Nephron (organoid): ENCODE data around the gene CACNA2D1.

Source experiments
- H3K27ac Mint-ChIP-seq, 3 experiments: 2 replicates each; pipeline ENCODE4 v1.8.0; 2020; ENCODE audit warnings: mixed read lengths in 3 of 3, mild to moderate bottlenecking in 2 of 3, moderate library complexity in 1 of 3
- H3K27me3 Mint-ChIP-seq: 2 replicates; pipeline ENCODE4 v1.8.0; 2021; ENCODE audit warnings: low read depth, mild to moderate bottlenecking, moderate library complexity, mixed read lengths
- H3K36me3 Mint-ChIP-seq: 2 replicates; pipeline ENCODE4 v1.8.0; 2020; ENCODE audit warnings: low read depth, mixed read lengths
- H3K4me1 Mint-ChIP-seq: 2 replicates; pipeline ENCODE4 v1.8.0; 2020; ENCODE audit warnings: mixed read lengths
- H3K4me3 Mint-ChIP-seq, 3 experiments: 2 replicates each; pipeline ENCODE4 v1.8.0; 2020; ENCODE audit warnings: mild to moderate bottlenecking in 3 of 3, mixed read lengths in 3 of 3, moderate library complexity in 2 of 3
- H3K9me3 Mint-ChIP-seq: 2 replicates; pipeline ENCODE4 v1.8.0; 2020; ENCODE audit warnings: mixed read lengths
- TF ChIP-seq, protein P1 (sequence below), 3 experiments: fragments of 200-600 bp; sonication (generic); IDR thresholded peaks; one replicate each; pipeline ENCODE4 v1.5.0; 2021; ENCODE audit warnings: antibody characterized with exemption in 3 of 3; ENCODE audit not compliant: unreplicated experiment in 3 of 3

Gene CACNA2D1

DNA sequence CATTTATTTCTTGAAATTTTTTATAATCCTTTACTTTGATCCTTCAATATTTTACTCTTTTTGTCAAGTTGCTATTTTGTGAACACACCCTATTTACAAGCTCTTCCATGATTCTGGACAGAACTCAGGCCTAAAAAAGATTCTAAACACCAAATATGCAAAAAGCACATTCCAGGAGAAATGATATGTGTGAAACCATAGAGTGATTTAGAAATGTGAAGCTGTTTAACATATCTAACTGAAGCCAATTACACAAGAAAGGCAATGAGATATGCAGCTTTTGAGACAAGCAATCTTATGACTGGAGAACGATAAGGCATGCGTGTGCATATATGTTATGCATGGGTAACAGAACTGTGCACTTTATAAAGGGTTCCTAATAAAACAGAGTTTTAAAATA lies 243.0 kb downstream of the CACNA2D1 start:
- no peaks in the 10 kb centered on the region for H3K4me1 Mint-ChIP-seq
- no peak overlapping the region for H3K27ac Mint-ChIP-seq
- H3K4me3 Mint-ChIP-seq: no peak overlapping the region
- no peaks in the 10 kb centered on the region for H3K9me3 Mint-ChIP-seq
- no peaks in the 10 kb centered on the region for H3K27me3 Mint-ChIP-seq
- peaks cover 19% of the 10 kb centered on the region for H3K36me3 Mint-ChIP-seq
- TF ChIP-seq, protein P1, sequence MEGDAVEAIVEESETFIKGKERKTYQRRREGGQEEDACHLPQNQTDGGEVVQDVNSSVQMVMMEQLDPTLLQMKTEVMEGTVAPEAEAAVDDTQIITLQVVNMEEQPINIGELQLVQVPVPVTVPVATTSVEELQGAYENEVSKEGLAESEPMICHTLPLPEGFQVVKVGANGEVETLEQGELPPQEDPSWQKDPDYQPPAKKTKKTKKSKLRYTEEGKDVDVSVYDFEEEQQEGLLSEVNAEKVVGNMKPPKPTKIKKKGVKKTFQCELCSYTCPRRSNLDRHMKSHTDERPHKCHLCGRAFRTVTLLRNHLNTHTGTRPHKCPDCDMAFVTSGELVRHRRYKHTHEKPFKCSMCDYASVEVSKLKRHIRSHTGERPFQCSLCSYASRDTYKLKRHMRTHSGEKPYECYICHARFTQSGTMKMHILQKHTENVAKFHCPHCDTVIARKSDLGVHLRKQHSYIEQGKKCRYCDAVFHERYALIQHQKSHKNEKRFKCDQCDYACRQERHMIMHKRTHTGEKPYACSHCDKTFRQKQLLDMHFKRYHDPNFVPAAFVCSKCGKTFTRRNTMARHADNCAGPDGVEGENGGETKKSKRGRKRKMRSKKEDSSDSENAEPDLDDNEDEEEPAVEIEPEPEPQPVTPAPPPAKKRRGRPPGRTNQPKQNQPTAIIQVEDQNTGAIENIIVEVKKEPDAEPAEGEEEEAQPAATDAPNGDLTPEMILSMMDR (IDR thresholded peaks at IDR 0.05; ENCODE audit: unreplicated experiment in 3 of 3): no peak

DNA sequence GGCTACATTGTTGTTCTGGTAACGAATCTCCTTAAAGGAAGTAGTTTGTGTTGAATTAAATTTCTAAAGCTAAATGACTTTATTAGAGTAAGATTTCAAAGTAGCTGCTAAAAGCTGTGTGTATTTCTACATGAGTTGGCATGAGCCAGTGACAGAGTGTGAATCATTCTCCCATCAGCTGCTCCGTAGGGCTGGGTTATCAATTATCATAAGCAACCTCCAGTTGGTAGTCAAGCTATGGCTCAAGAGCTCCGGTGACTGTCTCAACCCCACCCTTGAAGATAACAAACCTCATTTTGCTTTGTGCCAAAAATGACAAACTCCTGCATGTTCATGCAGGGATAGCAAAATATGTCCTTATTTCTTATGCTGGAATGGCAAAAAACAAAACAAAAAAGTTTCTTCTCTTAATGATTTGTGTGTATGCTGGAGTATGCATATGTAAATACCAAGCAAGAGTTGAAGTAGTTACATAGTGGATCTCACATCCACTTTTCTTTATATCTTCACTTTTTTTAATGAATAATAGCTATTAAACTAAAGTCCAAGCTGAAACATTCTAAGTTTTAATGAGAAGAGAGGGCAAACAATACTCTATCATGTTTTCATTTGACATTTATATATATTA lies 249.4 kb downstream of the CACNA2D1 start:
- Mint-ChIP-seq H3K4me3 (no peak overlapping the region), H3K9me3 (no peaks in the 10 kb centered on the region), H3K27ac (no peak overlapping the region), H3K4me1 (no peaks in the 10 kb centered on the region), H3K36me3 (no peaks in the 10 kb centered on the region), H3K27me3 (no peaks in the 10 kb centered on the region)
- TF ChIP-seq, protein P1 (IDR thresholded peaks at IDR 0.05; ENCODE audit: unreplicated experiment in 3 of 3): no peak

DNA sequence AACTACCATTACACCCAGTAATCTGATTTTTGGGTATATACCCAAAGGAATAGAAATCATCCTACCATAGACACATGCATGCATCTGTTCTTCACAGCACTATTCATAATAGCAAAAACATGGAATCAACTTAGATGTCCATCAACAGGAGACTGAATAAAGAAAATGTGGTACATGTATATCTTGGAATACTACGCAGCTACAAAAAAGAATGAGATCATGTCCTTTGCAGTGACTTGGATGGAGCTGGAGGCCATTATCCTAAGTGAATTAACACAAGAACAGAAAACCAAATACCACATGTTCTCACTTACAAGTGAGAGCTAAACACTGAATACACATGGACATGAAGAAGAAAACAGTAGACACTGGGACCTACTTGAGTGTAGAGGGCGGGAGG lies 254.9 kb downstream of the CACNA2D1 start:
- Mint-ChIP-seq H3K27me3 (no peaks in the 10 kb centered on the region), H3K4me3 (no peak overlapping the region), H3K27ac (no peak overlapping the region), H3K36me3 (no peaks in the 10 kb centered on the region), H3K9me3 (no peaks in the 10 kb centered on the region), H3K4me1 (no peaks in the 10 kb centered on the region)
- TF ChIP-seq, protein P1 (IDR thresholded peaks at IDR 0.05; ENCODE audit: unreplicated experiment in 3 of 3): no peak

DNA sequence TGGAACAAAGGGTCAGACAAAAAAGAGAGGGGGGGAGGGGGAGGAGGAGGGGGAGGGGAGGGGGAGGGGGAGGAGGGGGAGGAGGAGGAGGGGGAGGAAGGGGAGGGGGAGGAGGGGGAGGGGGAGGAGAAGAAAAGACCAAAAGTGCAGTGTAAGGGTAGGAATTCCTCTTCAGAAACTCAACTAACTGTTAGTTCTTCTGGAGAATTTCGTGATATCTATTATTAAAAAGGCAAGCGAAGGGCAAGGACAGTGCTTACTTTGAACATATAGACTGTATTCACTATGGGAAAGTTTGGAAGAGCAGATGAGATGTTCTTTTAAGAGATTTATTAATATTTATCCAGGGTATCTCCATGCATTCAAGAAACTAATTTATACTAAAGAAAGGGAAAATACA lies 258.1 kb downstream of the CACNA2D1 start:
- H3K27ac Mint-ChIP-seq: no peak overlapping the region
- H3K4me3 Mint-ChIP-seq: no peak overlapping the region
- TF ChIP-seq, protein P1 (IDR thresholded peaks at IDR 0.05; ENCODE audit: unreplicated experiment in 3 of 3): no peak
- H3K27me3 Mint-ChIP-seq: peaks cover 1% of the 10 kb centered on the region
- H3K4me1 Mint-ChIP-seq: no peaks in the 10 kb centered on the region
- H3K9me3 Mint-ChIP-seq: no peaks in the 10 kb centered on the region
- peaks cover 4% of the 10 kb centered on the region for H3K36me3 Mint-ChIP-seq

DNA sequence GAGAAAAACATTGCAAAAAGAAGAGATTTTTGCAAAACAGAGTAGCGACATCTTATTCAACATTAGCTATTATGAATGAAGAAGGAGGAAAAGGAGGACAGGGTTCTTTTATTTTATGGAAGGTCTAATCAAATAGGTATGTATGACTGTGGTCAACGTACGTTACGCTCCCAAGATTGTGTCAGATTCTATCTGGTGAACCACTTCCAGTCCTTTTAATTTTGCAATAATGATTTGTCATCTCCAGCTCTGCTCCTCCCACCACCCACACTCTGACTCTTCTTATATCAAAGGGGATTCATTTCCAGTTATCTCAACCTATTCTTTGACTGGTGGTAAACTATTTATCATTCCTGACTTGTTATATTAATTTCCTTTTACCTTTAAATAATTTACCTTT lies 259.9 kb downstream of the CACNA2D1 start:
- Mint-ChIP-seq H3K4me1 (no peaks in the 10 kb centered on the region), H3K4me3 (no peak overlapping the region), H3K27me3 (peaks cover 3% of the 10 kb centered on the region), H3K9me3 (no peaks in the 10 kb centered on the region), H3K27ac (no peak overlapping the region), H3K36me3 (peaks cover 6% of the 10 kb centered on the region)
- TF ChIP-seq, protein P1 (IDR thresholded peaks at IDR 0.05; ENCODE audit: unreplicated experiment in 3 of 3): no peak

DNA sequence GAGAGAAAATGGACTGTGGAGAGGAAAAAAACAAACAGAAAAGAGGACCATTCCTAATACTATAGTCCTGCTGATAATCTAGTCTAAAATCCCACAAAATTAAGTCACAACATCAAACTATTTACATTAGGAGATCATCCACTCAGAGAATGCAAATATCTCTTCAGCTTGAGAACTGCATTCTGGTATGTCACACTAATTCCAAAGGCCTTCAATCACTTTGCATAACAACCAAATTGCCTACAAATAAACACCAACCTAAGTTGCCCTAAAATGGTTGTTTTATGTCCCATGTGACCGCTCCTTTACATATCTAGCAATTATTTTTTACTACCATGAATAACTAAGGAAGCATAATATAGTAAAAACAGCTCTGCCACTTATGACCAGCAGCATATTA lies 264.3 kb downstream of the CACNA2D1 start:
- no peak overlapping the region for H3K27ac Mint-ChIP-seq
- no peak overlapping the region for H3K4me3 Mint-ChIP-seq
- TF ChIP-seq, protein P1 (IDR thresholded peaks at IDR 0.05; ENCODE audit: unreplicated experiment in 3 of 3): no peak
- H3K27me3 Mint-ChIP-seq: peaks cover 3% of the 10 kb centered on the region
- H3K36me3 Mint-ChIP-seq: peaks cover 6% of the 10 kb centered on the region
- no peaks in the 10 kb centered on the region for H3K4me1 Mint-ChIP-seq
- H3K9me3 Mint-ChIP-seq: no peaks in the 10 kb centered on the region
